Loucy (cell line): ENCODE data around the gene DNAJC8.

Experiments used
- H2AFZ ChIP-seq: fragments of 200-600 bp; sonication (generic); 2 replicates; pipeline ENCODE4 v1.6.0; 2016; ENCODE audit warnings: antibody characterized with exemption, mild to moderate bottlenecking, low read length, moderate library complexity
- H3F3A ChIP-seq: fragments of 200-600 bp; 2 replicates; pipeline ENCODE4 v1.6.0; 2016; ENCODE audit warnings: antibody characterized with exemption, low read depth, mild to moderate bottlenecking
- H3K27me3 ChIP-seq: fragments of 200-600 bp; sonication (generic); 2 replicates; pipeline ENCODE4 v1.6.1; 2014; ENCODE audit warnings: low read length, mild to moderate bottlenecking; ENCODE audit not compliant: insufficient read depth, poor library complexity, severe bottlenecking
- H3K36me3 ChIP-seq: fragments of 200-600 bp; sonication (generic); 2 replicates; pipeline ENCODE4 v1.6.1; 2016; ENCODE audit warnings: low read length; ENCODE audit not compliant: insufficient read depth
- H3K4me1 ChIP-seq: fragments of 200-600 bp; sonication (generic); 2 replicates; pipeline ENCODE4 v1.5.1; 2014; ENCODE audit warnings: low read length, mild to moderate bottlenecking; ENCODE audit not compliant: insufficient read depth, poor library complexity, severe bottlenecking
- H3K4me2 ChIP-seq: fragments of 200-600 bp; sonication (generic); 2 replicates; pipeline ENCODE4 v1.6.0; 2014; ENCODE audit warnings: antibody characterized with exemption, low read length, low read depth, mild to moderate bottlenecking; ENCODE audit not compliant: poor library complexity, severe bottlenecking
- H3K4me3 ChIP-seq: fragments of 200-600 bp; sonication (generic); 2 replicates; pipeline ENCODE4 v1.5.1; 2014; ENCODE audit warnings: low read length, mild to moderate bottlenecking, mixed read lengths; ENCODE audit not compliant: poor library complexity, severe bottlenecking
- H3K79me2 ChIP-seq: fragments of 200-600 bp; sonication (generic); 2 replicates; pipeline ENCODE4 v1.6.1; 2014; ENCODE audit warnings: low read length; ENCODE audit not compliant: insufficient read depth
- H3K9ac ChIP-seq: fragments of 200-600 bp; sonication (generic); 2 replicates; pipeline ENCODE4 v1.6.0; 2014; ENCODE audit warnings: mild to moderate bottlenecking, low read depth, low read length, moderate library complexity; ENCODE audit not compliant: poor library complexity, severe bottlenecking
- H3K9me2 ChIP-seq: fragments of 200-600 bp; sonication (generic); replicated peaks from 2 replicates; pipeline ENCODE4 v1.6.1; 2016; ENCODE audit warnings: low read depth, low read length, mixed read lengths
- H3K9me3 ChIP-seq: fragments of 200-600 bp; sonication (generic); 2 replicates; pipeline ENCODE4 v1.6.1; 2014; ENCODE audit warnings: mild to moderate bottlenecking, antibody characterized with exemption, low read length, low read depth; ENCODE audit not compliant: insufficient read depth
- H4K20me1 ChIP-seq: fragments of 200-600 bp; sonication (generic); 2 replicates; pipeline ENCODE4 v1.6.0; 2014; ENCODE audit warnings: antibody characterized with exemption, low read length, mild to moderate bottlenecking; ENCODE audit not compliant: insufficient read depth, poor library complexity, severe bottlenecking
- CTCF ChIP-seq: fragments of 200-600 bp; sonication (generic); conservative IDR thresholded peaks from 2 replicates; pipeline ENCODE4 v1.5.1; 2014; ENCODE audit warnings: mild to moderate bottlenecking, antibody characterized with exemption, low read length
- EZH2phosphoT487 ChIP-seq: fragments of 200-600 bp; IDR thresholded peaks from 2 replicates; pipeline ENCODE4 v1.6.1; 2018; ENCODE audit warnings: antibody characterized with exemption, mild to moderate bottlenecking, moderate library complexity, borderline replicate concordance

Gene DNAJC8

GRCh38 chr1:28273216-28273860 is 40.5 kb upstream of the DNAJC8 start:
- H3K79me2 ChIP-seq: no peaks in the 10 kb centered on the region
- TF ChIP-seq CTCF: no peak
- no peak for TF ChIP-seq EZH2phosphoT487
- H3K4me2 ChIP-seq: no peak overlapping the region

GRCh38 chr1:28272215-28272852 is 39.5 kb upstream of the DNAJC8 start:
- Histone ChIP-seq H2AFZ (no peak overlapping the region), H3K4me2 (no peak overlapping the region)

More at GRCh38 chr1:28273216-28273860, 40.5 kb upstream of the DNAJC8 start:
- Histone ChIP-seq H3K9ac (no peak overlapping the region), H3K4me1 (no peaks in the 10 kb centered on the region), H3K4me3 (no peak overlapping the region), H3K36me3 (peaks cover 20% of the 10 kb centered on the region; the same call in 1 of the 2 replicates), H3K9me3 (no peaks in the 10 kb centered on the region), H3F3A (no peaks in the 10 kb centered on the region), H4K20me1 (no peaks in the 10 kb centered on the region), H3K9me2 (no peaks in the 10 kb centered on the region), H2AFZ (no peak overlapping the region), H3K27me3 (no peaks in the 10 kb centered on the region)

GRCh38 chr1:28269529-28269928 is 36.7 kb upstream of the DNAJC8 start:
- no peak overlapping the region for H3K4me3 ChIP-seq
- no peaks in the 10 kb centered on the region for H3F3A ChIP-seq
- H3K9me3 ChIP-seq: no peaks in the 10 kb centered on the region
- H3K36me3 ChIP-seq: peaks cover 3% of the 10 kb centered on the region; the same call in 1 of the 2 replicates
- TF ChIP-seq EZH2phosphoT487: no peak
- TF ChIP-seq CTCF: no peak
- no peak overlapping the region for H2AFZ ChIP-seq
- no peaks in the 10 kb centered on the region for H3K9me2 ChIP-seq
- no peak overlapping the region for H3K9ac ChIP-seq
- no peaks in the 10 kb centered on the region for H3K79me2 ChIP-seq
- no peaks in the 10 kb centered on the region for H3K27me3 ChIP-seq
- no peak overlapping the region for H3K4me2 ChIP-seq
- no peaks in the 10 kb centered on the region for H3K4me1 ChIP-seq
- H4K20me1 ChIP-seq: no peaks in the 10 kb centered on the region

More at GRCh38 chr1:28272215-28272852, 39.5 kb upstream of the DNAJC8 start:
- TF ChIP-seq CTCF (no peak), EZH2phosphoT487 (no peak)
- Histone ChIP-seq H3K9me2 (no peaks in the 10 kb centered on the region), H3F3A (no peaks in the 10 kb centered on the region), H3K4me3 (no peak overlapping the region), H3K27me3 (no peaks in the 10 kb centered on the region), H3K9me3 (no peaks in the 10 kb centered on the region), H3K36me3 (peaks cover 14% of the 10 kb centered on the region; the same call in 1 of the 2 replicates), H3K9ac (no peak overlapping the region), H4K20me1 (no peaks in the 10 kb centered on the region), H3K4me1 (no peaks in the 10 kb centered on the region), H3K79me2 (no peaks in the 10 kb centered on the region)
